IPS-NIHi7 (cell line): ENCODE measurements around the gene CFAP99.
A peak's percentile ranks its signal among the peaks of the same experiment; 100 is the strongest.

ENCODE experiments used
- DNase-seq: peaks from one replicate; pipeline ENCODE4 v3.0.0; 2012; ENCODE audit warnings: mixed read lengths; ENCODE audit errors: extremely low spot score

The CFAP99 gene

DNA sequence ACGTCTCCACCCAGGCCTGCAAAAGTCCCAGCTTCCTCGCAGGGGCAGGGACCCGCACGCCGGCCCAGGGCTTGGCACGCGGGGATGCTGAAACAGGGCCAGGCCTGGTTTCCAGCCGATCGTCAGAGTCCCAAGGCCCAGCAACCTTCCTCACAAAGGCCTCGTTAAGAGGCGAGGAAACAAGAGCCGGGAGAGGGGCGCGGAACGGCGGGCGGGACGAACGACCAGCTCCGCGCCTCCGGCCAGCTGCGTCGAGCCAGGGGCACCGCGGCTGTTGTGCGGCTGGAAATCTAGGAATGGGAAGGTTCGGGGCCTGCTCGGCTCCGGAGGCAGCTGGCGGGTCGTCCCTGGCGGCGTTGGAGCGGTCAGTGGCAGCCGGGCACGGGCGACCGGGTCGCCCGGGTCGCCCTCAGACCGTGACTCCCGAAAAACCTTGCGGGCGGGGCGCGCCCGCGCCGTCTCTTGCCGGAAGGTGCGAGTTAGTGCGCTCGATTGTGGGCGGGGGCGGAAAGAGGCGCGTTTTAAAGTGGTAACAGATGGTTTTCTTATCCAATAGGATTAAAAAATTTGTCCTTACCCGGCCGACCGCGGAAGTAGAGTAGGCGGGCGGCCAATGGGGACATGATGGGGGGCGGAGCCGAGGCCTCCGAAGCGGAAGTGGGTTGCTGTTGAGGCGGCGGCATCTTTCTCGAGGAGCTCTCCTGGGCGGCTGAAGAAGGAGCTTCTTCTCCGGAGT, 49.9 kb downstream of the CFAP99 start, which contains the start of gene RNF4:
TSS of gene RNF4 (plus strand) at position 651 of the 736 bp plus-strand sequence. CDS start 21,388 bp downstream, outside the sequence.
- DNase-seq, result peak; percentile 98

DNA sequence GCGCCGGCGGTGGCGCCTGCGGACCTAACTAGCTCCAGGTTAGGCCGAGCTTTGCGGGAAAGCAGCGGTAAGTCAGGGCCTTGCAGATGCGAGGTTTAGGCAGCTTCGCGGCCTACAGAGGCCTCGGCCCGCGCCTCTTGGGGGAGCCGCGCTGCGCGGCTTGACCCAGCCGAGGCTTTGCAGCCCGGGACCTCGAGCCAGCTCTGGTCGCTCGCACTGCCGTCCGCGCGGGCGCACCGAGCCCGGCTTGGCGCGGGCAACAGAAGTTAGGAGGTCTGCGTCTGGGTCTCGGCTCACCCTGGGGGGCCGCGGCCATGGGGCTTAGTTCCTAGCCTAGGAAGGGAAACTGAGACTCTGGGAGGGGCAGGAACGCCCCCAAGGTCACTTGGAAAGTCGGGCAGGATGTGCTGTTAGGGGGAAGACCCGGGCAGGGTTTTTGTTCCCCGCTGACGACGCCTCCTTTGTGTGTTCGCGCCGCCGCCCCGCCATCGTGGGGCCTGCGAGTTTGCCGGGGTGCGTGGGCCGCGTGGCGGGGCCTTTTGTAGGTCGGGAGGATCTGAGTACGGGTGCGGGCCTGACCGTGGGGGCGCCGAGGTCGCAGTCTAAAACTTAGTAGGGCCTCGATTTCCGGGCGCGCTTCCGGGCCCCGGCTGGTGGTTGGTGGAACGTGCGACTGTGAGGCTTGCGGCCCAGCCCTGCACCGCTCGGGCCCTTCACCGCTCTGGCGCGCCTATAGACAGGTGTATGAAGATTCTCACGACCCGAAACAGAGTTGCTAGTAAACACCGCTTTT, 50.6 kb downstream of the CFAP99 start:
- DNase-seq, result peak; percentile 64

DNA sequence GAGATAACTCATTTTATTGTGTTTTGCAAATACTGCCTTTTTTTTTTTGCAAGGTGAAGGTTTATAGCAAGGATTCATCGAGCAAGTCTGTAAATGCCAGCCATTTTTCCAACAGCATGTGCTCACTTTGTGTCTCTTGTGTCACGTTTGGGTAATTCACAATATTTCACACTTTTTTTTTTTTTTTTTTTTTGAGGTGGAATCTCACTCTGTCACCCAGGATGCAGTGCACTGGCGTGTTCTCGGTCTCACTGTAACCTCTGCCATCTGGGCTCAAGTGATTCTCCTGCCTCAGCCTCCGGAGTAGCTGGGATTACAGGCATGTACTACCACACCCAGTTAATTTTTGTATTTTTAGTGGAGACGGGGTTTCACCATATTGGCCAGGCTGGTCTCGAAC, 52.0 kb downstream of the CFAP99 start:
- no peak for DNase-seq

- no peak for DNase-seq
Measured at GRCh38 chr4:2472187-2472586, 53.4 kb downstream of the CFAP99 start.

DNA sequence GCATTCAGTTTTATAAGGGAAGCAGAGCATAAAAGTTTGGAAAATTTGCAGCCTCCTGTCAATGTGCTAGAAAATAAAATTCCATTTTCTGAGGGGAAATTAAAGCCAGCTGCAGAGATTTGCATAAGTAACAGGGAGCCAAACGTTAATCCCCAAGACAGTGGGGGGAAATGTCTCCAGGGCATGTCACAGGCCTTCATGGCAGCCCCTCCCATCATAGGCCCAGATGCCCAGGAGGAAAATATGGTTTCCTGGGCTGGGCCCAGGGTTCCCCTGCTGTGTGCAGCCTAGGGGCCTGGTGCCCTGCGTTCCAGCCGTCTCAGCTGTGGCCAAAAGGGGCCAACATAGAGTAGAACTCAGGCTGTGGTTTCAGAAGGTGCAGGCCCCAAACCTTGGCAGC, 59.5 kb downstream of the CFAP99 start:
- DNase-seq, result no peak

DNA sequence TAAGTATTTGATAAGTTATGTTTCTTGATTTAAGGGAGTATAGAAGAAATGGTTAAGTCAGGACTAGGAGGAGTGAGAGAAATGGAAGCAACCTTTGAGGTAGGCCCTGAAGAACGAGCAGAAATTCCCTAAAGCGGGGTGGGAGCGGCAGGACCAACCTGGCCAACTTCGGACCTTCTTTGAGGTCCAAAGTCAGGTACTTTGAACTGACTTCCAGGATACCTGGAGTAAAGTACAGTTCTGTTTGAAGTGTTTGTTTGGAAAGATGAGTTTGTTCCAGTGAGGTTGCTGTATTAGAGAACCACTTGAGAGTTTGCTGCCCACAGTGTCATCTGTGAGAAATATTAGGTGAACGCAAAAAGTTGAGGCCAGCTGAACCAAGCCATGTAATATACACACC, 61.9 kb downstream of the CFAP99 start:
- peak; percentile 2 for DNase-seq

DNA sequence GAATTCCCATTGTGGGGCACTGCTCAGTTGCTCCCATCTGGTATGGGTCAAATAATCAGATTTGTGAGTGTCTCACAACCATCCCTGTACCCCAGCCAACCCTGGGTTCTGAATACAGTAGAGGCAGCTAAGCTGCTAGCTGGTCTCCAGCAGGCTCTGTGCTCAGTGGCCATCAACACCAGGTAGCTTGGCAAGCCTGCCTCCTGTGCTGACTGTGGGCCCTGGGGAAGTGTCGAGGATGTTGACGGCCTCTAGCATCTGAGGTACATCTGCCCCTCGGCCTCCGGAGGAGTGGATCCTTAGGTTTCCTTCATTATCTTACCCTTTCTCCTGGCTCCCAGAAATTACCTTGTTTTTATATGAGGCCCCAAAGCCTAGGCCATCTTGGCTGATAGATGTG, 63.4 kb downstream of the CFAP99 start:
- DNase-seq, result no peak

- no peak for DNase-seq
Measured at GRCh38 chr4:2482693-2483092, 63.9 kb downstream of the CFAP99 start.

DNA sequence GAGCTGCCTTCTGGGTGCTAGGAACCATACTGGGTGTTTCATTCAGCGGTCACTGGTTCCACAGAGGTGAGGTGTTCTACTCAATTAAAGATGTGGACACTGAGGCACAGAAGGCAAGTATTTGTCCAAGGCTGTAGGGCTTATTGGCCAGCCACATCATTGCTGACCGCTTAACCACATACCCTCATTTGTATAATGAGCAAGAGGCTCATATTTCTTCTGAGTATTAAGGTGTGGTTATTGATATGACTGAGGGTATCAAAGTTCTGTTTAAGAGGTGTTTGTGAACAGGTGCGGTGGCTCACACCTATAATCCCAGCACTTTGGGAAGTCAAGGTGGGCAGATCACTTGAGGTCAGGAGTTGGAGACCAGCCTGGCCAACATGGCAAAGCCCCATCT, 64.5 kb downstream of the CFAP99 start:
- DNase-seq, result no peak

DNA sequence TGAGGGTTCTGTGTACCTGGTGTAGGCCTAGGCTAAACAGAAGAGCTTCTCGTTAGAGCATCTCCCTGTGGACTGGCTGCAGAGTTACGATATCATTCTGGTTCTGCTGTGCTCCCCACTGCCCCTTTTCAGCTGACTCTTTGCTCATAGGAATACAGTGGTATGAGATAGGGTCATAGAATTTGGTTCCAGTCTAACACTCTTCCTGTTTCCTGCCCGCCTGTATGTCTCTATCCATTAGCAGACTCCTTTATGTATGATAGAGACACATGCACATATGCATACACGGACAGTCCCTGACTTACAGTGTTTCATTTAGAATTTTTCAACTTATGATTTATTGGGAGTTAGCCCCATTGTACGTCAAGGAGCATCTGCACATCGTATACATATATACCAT, 65.4 kb downstream of the CFAP99 start:
- no peak for DNase-seq

DNA sequence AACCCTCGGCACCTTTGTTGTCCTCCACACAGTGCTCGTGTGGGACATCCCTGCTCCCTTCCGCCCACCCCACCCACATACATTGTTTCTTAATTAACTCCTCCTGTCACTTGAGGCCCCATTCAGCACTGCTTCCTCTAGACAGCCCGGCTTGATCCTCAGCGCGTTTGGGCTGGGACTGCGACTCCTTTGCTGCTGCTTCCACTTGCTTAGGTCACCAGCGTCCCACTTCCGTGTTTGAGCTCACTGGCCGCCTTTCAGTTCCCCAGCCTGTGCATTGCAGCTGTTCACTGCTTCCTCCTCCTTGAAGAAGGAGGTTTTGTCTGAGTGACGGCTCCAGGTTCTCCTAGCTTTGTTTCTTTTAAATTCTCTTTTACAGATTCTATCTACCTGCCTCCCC, 66.2 kb downstream of the CFAP99 start:
- DNase-seq, result no peak

- DNase-seq, result no peak
Measured at GRCh38 chr4:2485956-2486355, 67.2 kb downstream of the CFAP99 start.

DNA sequence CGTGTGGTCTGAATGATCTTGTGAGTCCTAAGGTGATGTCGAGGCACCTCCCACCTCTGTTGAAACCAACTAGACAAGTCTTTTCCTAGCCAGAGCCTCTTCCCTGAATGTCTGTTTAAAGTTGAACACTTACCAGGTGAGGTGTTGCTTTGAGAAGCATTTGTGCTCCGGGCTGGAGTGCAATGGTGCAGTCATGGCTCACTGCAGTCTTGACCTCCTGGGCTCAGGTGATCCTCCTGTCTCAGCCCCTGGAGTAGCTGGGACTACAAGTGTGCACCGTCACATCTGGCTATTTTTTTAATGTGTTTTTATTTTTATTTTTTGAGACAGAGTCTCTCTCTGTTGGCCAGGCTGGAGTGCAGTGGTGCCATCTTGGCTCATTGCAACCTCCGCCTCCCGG, 68.2 kb downstream of the CFAP99 start:
- no peak for DNase-seq

- DNase-seq, result no peak
Measured at GRCh38 chr4:2487632-2488031, 68.9 kb downstream of the CFAP99 start.

DNA sequence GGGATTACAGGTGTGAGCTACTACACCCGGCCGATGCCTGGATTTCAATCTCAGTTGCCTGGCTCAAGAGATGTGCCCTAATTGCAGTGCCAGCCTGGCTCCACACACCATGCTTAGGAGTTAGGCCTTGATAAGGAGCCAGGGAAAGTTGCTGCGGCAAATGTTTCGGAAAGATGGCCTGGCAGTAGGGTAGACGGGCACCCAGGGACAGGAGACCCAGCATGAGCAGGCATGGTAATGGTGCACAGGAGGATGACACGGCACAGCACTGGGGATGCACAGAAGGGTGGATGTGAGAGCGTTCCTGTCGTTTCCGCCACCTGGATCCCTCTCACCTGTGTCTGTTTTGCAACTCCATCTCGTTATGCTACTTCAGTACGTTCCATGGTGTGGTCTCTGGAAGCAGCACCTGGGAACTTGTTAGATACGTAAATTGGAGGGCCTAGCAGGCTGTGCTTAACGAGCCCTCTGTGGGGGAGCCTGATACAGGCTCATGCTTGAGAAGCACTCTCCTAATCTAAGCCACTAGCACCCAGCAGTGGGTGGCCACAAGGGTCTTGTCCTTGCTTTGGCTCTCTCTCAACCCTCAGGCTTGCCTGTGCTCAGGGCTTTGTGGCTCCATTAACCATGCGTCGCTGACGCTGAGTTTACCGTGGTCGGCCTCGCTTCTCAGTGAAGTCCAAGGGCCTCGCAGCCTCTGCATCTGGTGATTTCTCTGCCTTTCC, 70.5 kb downstream of the CFAP99 start:
- no peak for DNase-seq

- no peak for DNase-seq
Measured at GRCh38 chr4:2489841-2490552, 71.2 kb downstream of the CFAP99 start.

DNA sequence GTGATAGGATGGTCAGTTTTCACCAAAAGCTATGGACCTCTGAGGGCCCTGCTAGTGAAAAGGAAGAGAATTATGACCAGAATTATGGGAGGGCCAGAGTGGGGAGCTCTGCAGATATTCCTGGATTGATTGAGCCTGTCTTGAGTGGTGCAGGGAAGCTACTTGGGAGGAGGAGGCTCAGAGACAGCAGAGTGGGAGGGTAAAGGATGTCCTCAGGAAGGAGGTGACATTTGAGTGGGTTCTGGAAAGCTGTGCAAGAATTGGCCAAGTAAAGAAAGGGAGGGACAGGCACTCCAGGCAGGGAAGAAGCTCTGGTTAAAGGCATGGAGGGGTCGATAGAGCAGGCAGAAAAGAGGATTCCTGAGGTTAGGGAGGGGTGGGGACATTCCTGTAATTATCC, 74.2 kb downstream of the CFAP99 start:
- no peak for DNase-seq

DNA sequence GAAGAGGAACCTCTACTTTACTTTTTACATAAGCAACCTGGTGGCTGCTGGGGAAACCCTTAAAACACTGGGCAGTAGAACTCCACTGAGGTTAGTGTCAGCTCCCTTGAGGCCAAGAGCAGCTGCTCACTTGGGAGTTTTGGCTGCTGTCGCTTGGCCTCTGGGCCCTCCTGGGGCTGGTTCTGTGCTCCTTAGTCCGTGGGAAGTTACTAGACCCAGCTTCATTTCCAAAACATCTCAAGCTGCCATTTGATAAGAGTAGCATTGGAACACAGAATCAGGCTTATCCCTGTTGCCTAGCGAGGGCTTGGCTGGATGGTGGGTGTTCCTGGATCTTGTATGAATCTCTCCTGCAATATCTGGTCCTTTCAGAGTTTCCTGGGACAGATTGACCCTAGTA, 76.2 kb downstream of the CFAP99 start:
- no peak for DNase-seq

DNA sequence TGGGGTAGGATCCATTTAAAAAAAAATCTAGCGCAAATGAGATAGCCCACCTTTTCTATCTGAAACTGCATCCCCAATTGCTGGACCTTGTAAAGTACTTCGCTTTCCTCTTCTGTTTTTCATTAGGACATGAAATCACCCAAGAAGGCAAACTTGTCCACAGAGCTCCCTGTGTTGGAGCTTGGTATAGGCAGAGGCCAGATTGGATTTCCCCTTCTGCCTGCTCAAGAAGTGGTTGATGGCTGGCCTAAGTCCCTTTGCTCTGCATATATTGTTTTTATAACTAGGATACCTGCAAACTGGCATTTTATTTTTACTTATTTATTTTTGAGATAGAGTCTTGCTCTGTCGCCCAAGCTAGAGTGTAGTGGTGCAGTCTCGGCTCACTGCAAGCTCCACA, 78.6 kb downstream of the CFAP99 start:
- no peak for DNase-seq

DNA sequence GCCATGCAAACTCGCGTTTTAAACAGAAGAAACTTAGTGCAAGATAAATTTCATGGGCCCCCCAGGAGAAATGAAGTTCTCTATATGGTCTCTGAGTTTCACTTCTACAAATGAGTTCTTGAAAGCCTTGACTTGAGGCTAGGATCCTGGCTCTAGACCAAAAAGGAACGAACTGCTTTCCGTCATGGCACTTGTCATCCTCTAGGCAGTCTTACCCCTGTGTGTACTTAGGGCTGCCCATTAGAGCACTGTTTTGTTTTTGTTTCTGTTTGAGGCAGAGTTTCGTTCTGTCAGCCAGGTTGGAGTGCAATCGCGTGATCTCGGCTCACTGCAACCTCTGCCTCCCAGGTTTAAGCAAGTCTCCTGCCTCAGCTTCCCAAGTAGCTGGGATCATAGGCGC, 79.2 kb downstream of the CFAP99 start:
- DNase-seq, result no peak

DNA sequence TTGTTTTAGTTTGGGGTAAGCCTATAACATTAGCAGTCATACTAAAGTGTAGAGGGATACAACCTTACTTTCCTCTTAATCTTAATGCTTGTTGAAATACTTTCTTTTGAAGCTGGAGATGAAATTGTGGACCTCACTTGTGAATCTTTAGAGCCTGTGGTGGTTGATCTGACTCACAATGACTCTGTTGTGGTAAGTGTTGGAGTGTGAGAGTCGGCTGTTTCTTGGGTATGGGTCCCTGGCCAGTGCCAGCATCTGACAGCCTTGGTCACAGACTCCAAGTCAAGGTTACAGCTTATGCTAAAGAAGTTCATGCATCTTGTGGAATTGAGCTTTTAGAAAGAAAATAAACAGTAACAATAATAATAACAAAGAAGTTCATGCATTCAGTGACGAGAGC, 81.8 kb downstream of the CFAP99 start:
- no peak for DNase-seq

DNA sequence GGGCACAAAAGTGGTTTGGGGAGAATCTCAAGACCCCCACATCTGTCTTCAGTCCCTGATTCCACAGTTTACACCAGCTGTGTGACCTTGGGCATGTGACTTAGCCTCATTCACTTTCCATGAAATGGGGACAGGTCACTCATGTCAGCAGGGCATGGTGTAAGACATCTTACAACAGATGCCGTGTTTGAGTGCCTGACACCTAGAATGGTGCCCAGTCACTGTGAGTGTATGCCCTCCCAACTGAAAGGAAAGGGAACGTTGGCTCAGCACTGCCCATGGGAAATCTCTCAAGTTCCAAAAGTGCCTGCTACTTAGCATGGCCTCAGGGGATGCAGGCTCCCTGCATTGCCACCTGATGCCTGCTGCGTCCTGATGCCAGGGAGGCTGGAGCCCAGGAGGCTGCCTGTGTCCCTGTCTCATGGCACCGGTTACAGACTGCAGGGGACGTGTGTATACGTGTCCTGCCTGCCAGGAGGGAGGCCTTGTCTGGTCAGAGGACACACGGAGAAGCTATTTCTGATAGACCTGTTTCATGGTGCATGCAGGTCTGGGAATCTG, 82.4 kb downstream of the CFAP99 start:
- no peak for DNase-seq
